SIG-M5 (cell line): ENCODE data around the gene CCDC154.
"Not testable (repeated sequence)": the region's sequence is repeated elsewhere in the genome, so short reads cannot be mapped to it uniquely, and the experiment has no call there.

Source experiments
- DNase-seq: peaks from one replicate; lab custom pipeline; 2025; lab: John Stamatoyannopoulos, UW

CCDC154 gene

DNA sequence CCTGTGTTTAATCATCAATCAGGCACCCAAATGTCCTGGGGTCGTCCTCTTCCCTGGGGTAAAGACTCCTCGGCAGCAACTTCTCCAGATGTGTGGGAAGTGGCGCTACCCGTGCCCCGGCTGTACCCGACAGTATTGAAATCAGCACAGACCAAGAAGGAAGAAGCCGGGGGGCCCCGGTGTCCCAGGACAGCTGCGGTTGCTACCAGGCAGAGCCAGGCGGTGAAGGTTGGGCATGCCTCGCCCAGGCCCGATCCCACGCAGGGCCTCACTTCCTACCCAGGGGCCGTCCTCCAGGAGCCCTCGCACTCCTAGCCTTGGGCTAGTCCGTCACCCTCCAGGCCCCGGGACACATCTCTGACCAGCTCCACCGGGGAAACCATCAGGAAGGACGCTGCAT lies 9.0 kb upstream of the CCDC154 start:
- no peak for DNase-seq

GRCh38 chr16:1452530-1452929 lies 8.2 kb upstream of the CCDC154 start:
- DNase-seq: no peak

GRCh38 chr16:1451702-1452392 lies 7.5 kb upstream of the CCDC154 start:
- DNase-seq: no peak

GRCh38 chr16:1450841-1451240 lies 6.5 kb upstream of the CCDC154 start:
- no peak for DNase-seq

DNA sequence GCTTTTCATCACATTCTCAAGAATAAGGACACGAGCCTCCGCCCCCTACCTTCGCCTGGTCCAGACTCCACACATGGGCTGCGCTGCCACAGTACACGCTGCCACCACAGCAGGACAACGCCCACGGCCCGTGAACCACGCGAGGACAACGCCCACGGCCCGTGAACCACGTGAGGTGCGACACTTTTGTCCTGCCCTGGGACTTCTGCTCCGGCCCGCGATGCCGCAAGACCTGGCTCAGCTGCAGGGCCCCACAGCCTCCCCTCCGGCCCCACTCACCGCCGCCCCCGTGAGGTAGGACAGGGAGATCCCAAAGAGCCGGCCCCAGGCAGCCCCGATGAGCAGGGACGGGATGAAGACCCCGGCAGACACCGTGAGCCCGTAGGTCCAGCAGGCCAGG lies 5.9 kb upstream of the CCDC154 start:
- DNase-seq: no peak

- no peak for DNase-seq
Observed at GRCh38 chr16:1449201-1449788, 4.9 kb upstream of the CCDC154 start.

GRCh38 chr16:1448536-1449116 lies 4.3 kb upstream of the CCDC154 start:
- DNase-seq: no peak

DNA sequence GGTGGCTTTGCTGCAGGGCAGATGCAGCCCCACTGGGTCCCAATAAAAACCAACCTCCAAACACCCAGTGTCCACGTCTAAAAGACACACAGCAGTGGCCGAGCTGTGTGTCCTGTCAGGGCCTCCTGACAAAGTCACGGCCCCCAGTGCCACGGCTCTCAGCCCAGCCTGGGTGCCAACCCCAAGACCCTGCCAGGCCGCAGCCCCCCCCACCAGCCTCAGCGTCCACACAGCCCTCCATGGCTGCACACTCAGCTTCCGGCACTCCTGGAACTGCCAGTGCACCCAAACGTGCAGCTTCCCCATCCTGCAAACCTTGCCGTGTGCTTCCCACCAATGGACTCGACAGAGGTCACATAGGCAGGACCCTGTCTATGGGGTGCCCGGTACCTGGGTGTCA lies 3.6 kb upstream of the CCDC154 start:
- no peak for DNase-seq

- DNase-seq: no peak
Observed at GRCh38 chr16:1446296-1447080, 2.1 kb upstream of the CCDC154 start.

DNA sequence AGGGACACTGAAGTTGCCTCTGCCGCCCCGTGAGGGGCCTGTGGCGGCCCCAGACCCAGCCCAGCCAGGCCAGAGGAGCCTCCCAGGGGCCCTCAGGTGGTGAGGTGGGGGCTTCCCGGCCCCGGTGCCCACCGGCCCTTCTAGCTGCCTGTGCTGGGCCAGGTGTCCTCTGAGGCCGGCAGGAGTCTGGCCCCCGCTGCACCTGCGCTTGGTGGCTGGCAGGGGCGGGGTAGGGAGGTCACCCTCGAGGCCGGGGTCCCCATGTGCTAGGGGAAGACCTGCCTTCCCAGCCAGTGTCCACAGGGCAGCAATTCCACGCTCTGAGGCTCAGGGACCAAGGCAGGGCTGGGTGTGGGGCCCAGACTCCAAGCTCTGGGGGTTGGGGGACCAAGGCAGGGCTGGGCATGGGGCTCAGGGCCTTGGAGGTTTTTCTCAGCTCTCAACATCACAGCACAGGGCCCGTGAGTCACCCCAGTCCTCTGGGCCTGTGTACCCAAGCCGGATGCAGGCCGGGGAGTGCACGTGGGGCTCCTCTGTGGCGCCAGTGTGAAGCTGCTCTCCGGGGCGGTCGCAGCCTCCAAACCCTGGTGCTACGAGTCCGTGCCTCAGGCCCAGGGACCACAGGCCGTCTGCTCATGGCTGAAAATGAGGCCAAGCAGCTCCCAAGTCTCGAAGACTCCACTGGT lies 1.3 kb upstream of the CCDC154 start:
- no peak for DNase-seq

GRCh38 chr16:1444730-1445517 lies 568 bp upstream of the CCDC154 start:
- DNase-seq: no peak

DNA sequence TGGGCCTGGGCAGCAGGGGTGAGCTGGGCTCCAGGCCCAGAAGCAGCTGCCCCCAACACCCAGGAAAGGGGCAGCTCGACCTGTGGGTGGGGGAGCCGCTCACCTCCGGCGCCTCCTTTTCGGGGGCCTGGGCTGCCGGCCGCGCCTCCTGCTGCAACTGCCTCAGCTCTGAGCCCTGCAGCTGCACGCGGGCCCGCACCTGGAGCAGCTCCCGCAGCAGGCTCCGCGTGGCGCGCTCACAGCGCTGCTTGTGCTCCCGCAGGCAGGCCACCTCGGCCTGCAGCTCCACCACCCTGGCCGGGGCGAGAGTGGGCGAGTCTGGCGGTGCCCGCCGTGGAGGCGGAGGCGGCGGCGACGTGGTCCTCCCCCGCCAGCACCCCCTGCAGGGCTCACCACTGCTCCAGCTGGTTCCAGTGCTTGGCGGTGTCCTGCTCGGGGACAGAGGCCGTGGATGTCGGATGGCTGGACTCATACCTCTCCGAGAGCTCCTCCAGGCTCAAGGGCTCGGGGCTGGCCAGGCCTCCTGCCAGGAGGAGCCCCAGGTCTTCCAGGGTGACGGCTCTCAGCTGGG lies 868 bp downstream of the CCDC154 start:
- no peak for DNase-seq

DNA sequence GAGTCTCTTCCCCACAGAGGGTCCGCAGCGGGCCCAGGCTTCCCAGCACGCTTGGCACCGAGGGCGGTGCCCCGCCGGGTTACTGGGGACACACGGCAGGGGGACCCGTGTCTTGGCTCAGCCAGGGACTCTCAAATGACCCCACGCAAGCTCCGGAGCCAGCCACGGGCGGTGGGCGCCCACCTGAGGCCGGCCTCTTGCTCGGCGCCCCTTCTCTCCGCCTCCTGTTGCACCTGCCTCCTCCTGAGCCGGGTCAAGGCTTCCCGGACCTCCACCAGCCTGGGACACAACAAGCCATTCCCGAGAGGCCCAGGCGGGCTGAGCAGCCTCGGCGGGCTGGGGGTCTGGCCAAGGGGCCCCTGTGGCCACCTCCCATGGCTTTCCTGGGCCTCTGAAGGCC lies 1.7 kb downstream of the CCDC154 start:
- DNase-seq: no peak

DNA sequence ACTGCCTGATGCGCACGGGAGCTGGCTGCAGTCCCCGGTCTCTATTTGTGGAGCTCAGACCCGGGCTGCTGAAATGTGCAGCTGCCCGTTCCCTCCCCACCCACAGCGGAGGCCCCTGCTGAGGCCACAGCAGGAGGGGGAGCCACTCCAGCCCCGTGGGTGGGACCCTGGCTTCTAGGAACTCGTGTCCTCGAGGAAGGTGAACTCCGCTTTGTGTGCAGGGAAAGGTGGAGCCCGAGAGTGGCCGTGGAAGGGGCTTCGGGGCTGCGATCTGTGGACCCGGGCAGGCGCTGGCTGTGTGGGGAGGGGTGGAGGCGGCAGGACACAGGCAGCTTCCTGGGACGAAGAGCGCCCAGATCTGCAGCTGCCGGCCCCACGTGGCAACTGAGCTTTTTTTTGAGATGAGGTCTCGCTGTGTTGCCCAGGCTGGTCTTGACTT lies 2.9 kb downstream of the CCDC154 start:
- DNase-seq: no peak

GRCh38 chr16:1439699-1440074 lies 4.7 kb downstream of the CCDC154 start:
- not testable (repeated sequence) for DNase-seq

GRCh38 chr16:1439058-1439698 lies 5.2 kb downstream of the CCDC154 start:
- DNase-seq: no peak

GRCh38 chr16:1438229-1439057 lies 5.9 kb downstream of the CCDC154 start:
- no peak for DNase-seq

DNA sequence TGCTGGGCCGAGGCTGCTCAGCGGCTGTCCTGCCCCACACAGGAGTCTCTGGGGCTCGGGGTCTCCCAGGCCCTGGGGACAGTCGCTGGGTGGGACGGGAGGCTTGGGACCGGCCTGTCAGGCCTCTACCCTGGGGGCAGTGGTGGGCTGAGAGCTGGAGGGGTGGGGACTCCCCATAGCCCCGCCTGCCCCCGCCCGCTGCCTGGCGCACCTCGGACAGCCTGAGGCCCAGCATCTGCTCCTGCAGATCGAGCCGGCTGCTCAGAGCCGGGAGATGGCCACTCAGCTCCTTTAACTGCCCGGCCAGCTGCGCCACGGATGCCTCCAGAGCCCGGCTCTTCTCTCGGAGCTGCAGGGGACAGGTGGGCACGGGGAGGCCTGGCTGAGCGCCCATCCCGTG lies 6.8 kb downstream of the CCDC154 start:
- no peak for DNase-seq

DNA sequence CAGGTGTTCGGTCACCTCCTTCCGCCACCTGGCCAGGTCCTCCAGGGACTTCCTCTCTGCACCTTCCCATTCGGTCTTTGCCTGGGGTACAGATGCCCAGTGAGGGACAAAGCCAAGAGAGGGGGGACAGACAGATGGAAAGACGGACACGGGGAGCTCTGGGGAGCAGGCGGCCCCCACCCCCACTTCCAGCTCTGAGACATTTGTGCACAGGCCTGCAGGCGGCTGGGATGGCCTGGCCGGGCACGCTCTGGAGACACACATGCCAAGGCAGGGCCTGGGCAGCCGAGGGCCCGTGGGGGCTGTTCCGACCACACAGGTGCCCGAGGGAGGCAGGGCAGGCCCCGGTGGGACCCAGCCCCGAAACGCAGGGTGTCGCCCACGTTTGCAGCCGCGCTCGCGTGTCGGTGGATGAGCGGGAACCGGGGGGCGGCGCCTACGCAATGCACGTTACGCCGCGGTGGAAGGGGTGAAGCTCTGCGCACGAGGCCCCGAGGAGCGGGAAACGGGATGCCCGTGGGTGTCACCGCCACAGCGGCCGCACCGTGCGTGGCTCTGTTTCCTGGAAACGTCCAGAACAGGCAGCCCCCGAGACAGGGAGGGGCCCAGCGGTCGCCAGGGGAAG lies 7.5 kb downstream of the CCDC154 start:
- DNase-seq: no peak
